GM10248 (cell line): ENCODE measurements around the gene PHKA1.

ENCODE experiments used
- CTCF ChIA-PET: fragments of 300-600 bp; sonication (Branson Sonifier 250); formaldehyde crosslinking; extraction: SDS; loops from one replicate; lab custom pipeline; 2021; ENCODE audit warnings: antibody characterized with exemption; lab: Yijun Ruan, JAX
- POLR2A ChIA-PET: fragments of 350-650 bp; sonication (Branson Sonifier 250); formaldehyde crosslinking; extraction: SDS; loops from one replicate; lab custom pipeline; 2020; ENCODE audit warnings: antibody characterized with exemption; lab: Yijun Ruan, JAX
- DNase-seq: peaks from one replicate; pipeline ENCODE4 v3.0.0; 2012; ENCODE audit errors: extremely low spot score
- CTCF ChIP-seq: IDR thresholded peaks from 2 replicates; pipeline ENCODE4 v1.5.1; 2012; ENCODE audit warnings: mild to moderate bottlenecking, low read depth; ENCODE audit errors: extremely low read depth, missing control alignments, control extremely low read depth

The PHKA1 gene

GRCh38 chrX:72641611-72642010 is 72.5 kb downstream of the PHKA1 start:
- POLR2A ChIA-PET, result no interaction called here
- DNase-seq, result no peak
- CTCF ChIA-PET, result no interaction called here
- no peak for TF ChIP-seq CTCF

- POLR2A ChIA-PET, result no interaction called here
- CTCF ChIA-PET, result no interaction called here
- DNase-seq, result no peak
- no peak for TF ChIP-seq CTCF
Observed at GRCh38 chrX:72635930-72636329, 78.2 kb downstream of the PHKA1 start.

- ChIA-PET CTCF (no interaction called here), POLR2A (no interaction called here)
- no peak for DNase-seq
- no peak for TF ChIP-seq CTCF
Observed at GRCh38 chrX:72634331-72634730, 79.8 kb downstream of the PHKA1 start.

- CTCF ChIA-PET, result no interaction called here
- POLR2A ChIA-PET, result no interaction called here
- no peak for DNase-seq
- TF ChIP-seq CTCF, result no peak
Observed at GRCh38 chrX:72630185-72630584, 83.9 kb downstream of the PHKA1 start.

GRCh38 chrX:72624194-72624593 is 89.9 kb downstream of the PHKA1 start:
- ChIA-PET CTCF (no interaction called here), POLR2A (no interaction called here)
- no peak for DNase-seq
- TF ChIP-seq CTCF, result no peak

GRCh38 chrX:72621625-72622485 is 92.3 kb downstream of the PHKA1 start:
- ChIA-PET POLR2A (no interaction called here), CTCF (interaction anchor here (1.5 kb wide), 1 partner anchor 377 kb away, joined by 3 read pairs; no protein-coding TSS in a partner anchor)
- DNase-seq, result peak; percentile 9
- TF ChIP-seq CTCF, result no peak
